NK-92 treated with Interleukin-12 subunit alpha and Interleukin-12 subunit beta, amount 100 ng/mL, for 24 hours (cell line): ENCODE results near the gene PCGF3.

Experiments
- DNase-seq: peaks from one replicate; lab custom pipeline; 2025; lab: John Stamatoyannopoulos, UW

Gene PCGF3

GRCh38 chr4:784401-785331 lies 79.0 kb downstream of the PCGF3 start:
- DNase-seq = no peak

GRCh38 chr4:785332-786073 lies 79.9 kb downstream of the PCGF3 start:
- no peak for DNase-seq

DNA sequence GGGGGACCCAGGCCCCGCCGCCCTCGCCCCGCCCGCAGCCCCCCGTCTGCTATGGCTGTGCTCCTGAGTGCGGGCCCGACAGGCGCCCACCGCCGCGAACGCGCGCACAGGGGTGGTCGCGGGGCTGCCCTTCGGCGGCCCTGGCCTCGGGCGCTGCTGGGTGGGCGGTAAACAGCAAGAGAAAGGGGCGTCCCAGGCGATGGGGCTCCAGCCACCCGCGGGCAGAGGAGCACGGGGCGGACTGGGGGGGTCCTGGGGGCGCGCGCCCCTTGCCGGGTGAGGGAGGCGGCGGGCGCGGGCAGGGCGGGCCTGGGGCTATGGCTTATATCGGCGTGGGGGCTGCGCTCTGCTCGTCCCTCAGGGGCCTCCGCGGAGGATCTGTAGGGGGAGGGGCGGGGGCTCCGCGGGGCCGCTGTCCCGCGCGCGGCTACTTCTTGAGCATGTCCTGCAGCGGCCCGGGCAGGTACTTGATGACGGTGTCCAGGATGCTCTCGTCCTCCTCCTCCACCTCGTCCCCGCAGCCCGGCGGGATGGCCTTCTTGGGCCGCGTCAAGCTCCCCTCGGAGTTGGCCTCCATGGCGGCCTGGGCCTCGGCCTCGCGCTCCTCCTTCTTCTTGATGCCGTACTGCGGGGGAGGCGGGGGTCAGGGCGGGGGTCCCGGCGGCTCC lies 80.6 kb downstream of the PCGF3 start:
- DNase-seq = no peak

GRCh38 chr4:786861-787300 lies 81.2 kb downstream of the PCGF3 start:
- DNase-seq = no peak

GRCh38 chr4:787561-787981 lies 81.9 kb downstream of the PCGF3 start:
- no peak for DNase-seq

DNA sequence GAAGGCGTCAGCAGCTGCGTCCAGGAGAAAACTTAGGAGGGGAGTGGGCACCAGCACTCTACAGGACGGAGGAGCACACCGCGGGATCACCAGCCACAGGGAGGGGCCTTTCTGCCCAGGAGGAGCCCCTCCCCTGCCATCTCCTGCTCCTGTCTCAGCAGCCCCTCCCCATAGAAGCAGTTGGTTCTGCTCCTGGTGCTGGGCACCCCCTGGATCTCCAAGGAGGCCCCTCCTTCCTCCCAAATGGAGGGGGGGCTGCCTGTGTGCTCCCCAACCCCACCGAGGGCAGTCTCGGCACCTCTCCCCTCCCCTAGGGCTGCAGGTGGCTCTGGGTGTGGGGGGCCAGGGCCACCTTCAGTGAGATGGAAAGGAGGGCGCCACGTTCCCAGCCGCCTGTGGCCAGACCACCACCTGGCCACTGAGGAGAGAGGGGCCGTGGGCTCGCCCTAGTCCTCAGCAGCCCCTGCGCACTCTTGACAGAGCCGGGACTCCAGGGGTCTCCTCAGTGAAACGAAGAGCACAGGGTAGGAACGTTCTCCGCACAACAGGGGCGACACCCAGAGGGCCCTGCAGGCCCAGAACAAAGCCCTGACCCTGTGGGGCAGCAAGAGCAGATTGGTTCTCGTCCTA lies 82.5 kb downstream of the PCGF3 start:
- DNase-seq = no peak

- DNase-seq = no peak
These were observed 83.1 kb downstream of the PCGF3 start for GRCh38 chr4:788636-789297.

- DNase-seq = no peak
These were observed 84.2 kb downstream of the PCGF3 start for GRCh38 chr4:789571-790465.

- DNase-seq = no peak
These were observed 84.8 kb downstream of the PCGF3 start for GRCh38 chr4:790466-790820.

DNA sequence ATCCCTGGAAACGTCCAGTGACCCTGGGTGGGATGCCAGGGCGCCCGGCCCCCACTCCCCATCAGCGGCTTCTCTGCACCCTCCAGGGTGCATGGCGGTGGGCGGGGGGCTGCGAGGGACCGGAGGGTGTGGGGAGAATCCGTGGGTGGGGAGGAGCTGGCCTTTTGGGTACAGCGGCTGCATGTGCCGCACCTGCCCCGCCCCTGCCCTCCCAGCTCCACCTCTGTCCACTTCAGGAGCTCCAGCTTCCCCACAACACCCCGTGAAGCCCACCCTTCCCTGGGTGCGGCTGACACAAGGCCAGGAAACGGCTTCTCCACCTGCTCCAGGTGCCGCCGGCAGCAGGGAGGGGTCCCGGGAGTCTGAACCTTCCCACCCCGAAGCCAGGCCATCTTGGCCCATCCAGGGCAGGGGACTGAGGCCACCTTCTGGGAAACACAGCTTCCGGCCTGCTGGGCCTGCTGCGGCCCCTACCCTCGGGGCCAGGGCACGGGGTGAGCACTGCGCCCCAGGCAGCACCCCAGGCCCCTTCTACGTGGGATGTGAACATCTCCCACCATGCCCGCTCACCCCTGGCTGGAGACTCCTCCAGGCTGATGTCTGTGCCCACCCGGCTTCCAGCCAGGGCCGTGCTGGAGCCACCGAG lies 85.7 kb downstream of the PCGF3 start:
- DNase-seq = no peak

GRCh38 chr4:791898-792625 lies 86.4 kb downstream of the PCGF3 start:
- DNase-seq = no peak

DNA sequence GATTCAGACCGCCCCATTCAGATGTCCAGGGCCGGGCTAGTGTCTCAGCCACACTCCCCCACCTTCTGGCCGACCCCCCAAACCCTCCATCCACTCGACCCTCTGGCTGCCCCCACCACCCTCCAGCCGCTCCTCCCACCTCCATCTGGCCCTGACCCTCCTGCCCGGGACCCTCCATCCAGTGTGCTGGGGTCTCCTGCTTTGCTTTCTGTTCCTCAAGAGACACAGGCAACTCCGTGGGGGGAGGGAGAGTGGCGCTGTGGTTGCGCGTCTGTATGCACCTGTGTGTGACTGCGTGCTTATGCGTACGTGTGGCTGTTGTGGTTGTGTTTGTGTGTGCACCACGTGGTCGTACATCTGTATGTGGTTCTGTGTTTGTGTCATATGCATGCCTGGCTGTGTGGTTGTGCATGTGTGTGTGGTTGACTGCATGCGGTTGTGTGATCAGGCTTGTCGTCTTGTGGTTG lies 87.0 kb downstream of the PCGF3 start:
- no peak for DNase-seq

GRCh38 chr4:793093-793861 lies 87.6 kb downstream of the PCGF3 start:
- DNase-seq = no peak

GRCh38 chr4:793941-794621 lies 88.4 kb downstream of the PCGF3 start:
- DNase-seq = no peak

DNA sequence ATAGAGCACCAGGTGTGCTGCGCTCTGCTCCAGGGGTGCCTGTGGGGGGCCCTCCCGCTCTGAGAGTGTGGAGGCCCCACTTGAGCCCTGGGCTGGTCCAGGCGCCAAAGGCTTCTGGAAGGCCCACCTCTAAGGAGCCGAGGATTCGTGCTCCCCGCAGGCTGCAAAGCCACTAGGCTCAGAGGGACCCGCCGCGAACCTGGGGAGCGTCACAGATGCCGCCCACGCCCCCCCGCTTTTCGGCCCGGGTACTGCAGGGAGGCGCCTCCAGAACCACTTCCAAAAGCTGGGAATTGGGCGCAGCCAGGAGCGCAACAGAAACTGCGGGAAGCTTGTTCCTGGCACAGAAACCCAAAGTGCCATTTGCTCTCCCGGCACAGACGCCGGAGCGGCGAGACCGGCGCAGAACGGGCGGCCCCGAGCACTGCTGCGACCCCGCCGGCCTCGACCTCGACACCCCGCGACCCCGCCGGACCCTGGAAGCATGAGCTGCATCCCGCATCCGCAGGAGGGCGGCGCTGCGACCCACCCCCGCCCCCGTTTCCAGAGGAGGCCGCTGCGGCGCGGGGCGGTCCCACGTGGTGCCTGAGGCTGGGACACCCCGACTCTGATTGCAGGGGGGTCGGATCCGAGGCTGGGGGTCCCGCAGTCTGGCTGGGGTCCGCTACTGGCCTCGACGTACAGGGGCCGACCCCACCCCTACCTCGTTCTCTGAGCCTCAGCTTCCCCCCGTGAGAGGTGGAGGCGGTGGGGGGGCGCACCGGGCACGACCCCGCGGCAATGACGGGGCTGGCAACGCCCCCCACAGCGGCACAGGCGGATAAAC lies 89.5 kb downstream of the PCGF3 start:
- DNase-seq = no peak

DNA sequence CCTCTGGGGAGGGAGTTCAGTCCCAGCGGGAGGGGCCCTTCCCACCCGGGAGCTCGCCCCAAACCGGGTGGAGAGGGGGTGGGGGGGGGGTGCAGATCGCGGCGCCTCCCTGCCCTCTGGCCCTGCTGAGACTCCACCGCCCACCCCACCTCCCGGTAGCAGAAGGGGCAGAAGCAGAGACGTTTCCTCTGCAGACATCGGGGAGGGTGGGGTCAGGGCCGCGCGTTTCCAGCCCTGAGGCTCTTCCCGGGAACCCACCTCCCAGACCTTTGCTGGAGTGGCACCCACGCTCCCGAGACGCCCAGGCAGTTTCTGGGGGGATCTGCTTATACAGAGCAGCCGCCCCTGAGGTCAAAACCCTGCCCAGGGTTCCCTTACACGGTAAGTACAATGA lies 90.1 kb downstream of the PCGF3 start:
- DNase-seq = no peak

- DNase-seq = no peak
These were observed 90.6 kb downstream of the PCGF3 start for GRCh38 chr4:796206-796605.
